Immature natural killer cell (primary cell): ENCODE data around the gene VWA7. TPM values are rescaled to one million over a fixed set of nuclear protein-coding genes. Genes with fewer than 3 reads are reported as not detected.

Source experiments
- DNase-seq, 3 donors: peaks; one replicate each; pipeline ENCODE4 v3.0.0; 2022; ENCODE audit warnings: mixed read lengths in 1 of 3
- H3K27ac Mint-ChIP-seq, 6 donors: one replicate each; pipeline ENCODE4 v1.8.0; 2020; ENCODE audit warnings: mixed read lengths in 6 of 6, mild to moderate bottlenecking in 5 of 6, inconsistent platforms in 4 of 6, moderate library complexity in 3 of 6
- H3K27me3 Mint-ChIP-seq, 3 donors: one replicate each; pipeline ENCODE4 v1.8.0; 2020 to 2021; ENCODE audit warnings: low read depth in 3 of 3, mild to moderate bottlenecking in 3 of 3, mixed read lengths in 3 of 3, moderate library complexity in 3 of 3, inconsistent platforms in 1 of 3
- H3K36me3 Mint-ChIP-seq, 3 donors: one replicate each; pipeline ENCODE4 v1.8.0; 2020; ENCODE audit warnings: mixed read lengths in 3 of 3, inconsistent platforms in 2 of 3, mild to moderate bottlenecking in 2 of 3
- H3K4me1 Mint-ChIP-seq, 2 donors: one replicate each; pipeline ENCODE4 v1.8.0; 2020; ENCODE audit warnings: inconsistent platforms in 2 of 2, mild to moderate bottlenecking in 2 of 2, mixed read lengths in 2 of 2, moderate library complexity in 1 of 2
- H3K4me3 Mint-ChIP-seq, 5 donors: one replicate each; pipeline ENCODE4 v1.8.0; 2020; ENCODE audit warnings: mild to moderate bottlenecking in 5 of 5, mixed read lengths in 5 of 5, inconsistent platforms in 3 of 5, moderate library complexity in 3 of 5
- H3K9me3 Mint-ChIP-seq, 6 donors: one replicate each; pipeline ENCODE4 v1.8.0; 2020; ENCODE audit warnings: mild to moderate bottlenecking in 6 of 6, mixed read lengths in 6 of 6, inconsistent platforms in 4 of 6, moderate library complexity in 3 of 6
- polyA plus RNA-seq, 3 donors: library from polyadenylated mRNA; unstranded; fragments of 300-500 nt; fragmentation: Illumina TruSeq; gene quantifications; one replicate each; pipeline ENCODE4 v1.2.3, GENCODE V29; 2021

The VWA7 gene
- polyA plus RNA-seq, 3 donors from 2014 or later, result 0.21 to 1.8 (median 0.93) TPM

- peaks cover 0 to 22% (median 10%) of the 10 kb centered on the region in 3 donors for H3K36me3 Mint-ChIP-seq
- H3K4me3 Mint-ChIP-seq, result no peak overlapping the region
- peaks cover 55 to 63% of the 10 kb centered on the region in 2 donors for H3K4me1 Mint-ChIP-seq
Observed at GRCh38 chr6:31725502-31726350, 51.4 kb downstream of the VWA7 start.

GRCh38 chr6:31723980-31724691, 53.0 kb downstream of the VWA7 start:
- DNase-seq, result no peak
- Mint-ChIP-seq H3K27ac (peak overlapping the region in 1 of 6 donors; percentile 62), H3K27me3 (peaks cover 0 to 4% (median 2%) of the 10 kb centered on the region in 3 donors), H3K9me3 (no peaks in the 10 kb centered on the region), H3K4me3 (peak overlapping the region in 2 of 5 donors; percentile 60 to 71), H3K36me3 (peaks cover 0 to 15% (median 10%) of the 10 kb centered on the region in 3 donors), H3K4me1 (peaks cover 42 to 49% of the 10 kb centered on the region in 2 donors)

More at GRCh38 chr6:31725502-31726350, 51.4 kb downstream of the VWA7 start:
- no peak for DNase-seq
- Mint-ChIP-seq H3K27ac (peak overlapping the region in 3 of 6 donors; percentile 4 to 66 (median 47)), H3K27me3 (peaks cover 0 to 6% (median 2%) of the 10 kb centered on the region in 3 donors), H3K9me3 (no peaks in the 10 kb centered on the region)

- Mint-ChIP-seq H3K27me3 (peaks cover 2 to 4% (median 4%) of the 10 kb centered on the region in 3 donors), H3K4me1 (peaks cover 34 to 42% of the 10 kb centered on the region in 2 donors), H3K27ac (peak within 1 kb of the TSS in 5 of 6 donors; percentile 62 to 84 (median 65)), H3K36me3 (peaks cover 0 to 15% (median 10%) of the 10 kb centered on the region in 3 donors), H3K4me3 (peak within 1 kb of the TSS in 4 of 5 donors; percentile 63 to 76 (median 70)), H3K9me3 (no peaks in the 10 kb centered on the region)
- peak in 1 of 3 donors; percentile 18 for DNase-seq
Observed at GRCh38 chr6:31723245-31723979, 53.7 kb downstream of the VWA7 start, which contains the start of gene MPIG6B. MPIG6B (plus strand) TSS chr6:31723373; CDS start chr6:31723384, 11 bp downstream.

GRCh38 chr6:31722173-31722572, 55.0 kb downstream of the VWA7 start:
- Mint-ChIP-seq H3K4me3 (no peak overlapping the region), H3K4me1 (peaks cover 25 to 30% of the 10 kb centered on the region in 2 donors), H3K27ac (no peak overlapping the region), H3K9me3 (no peaks in the 10 kb centered on the region), H3K27me3 (peaks cover 2 to 4% (median 3%) of the 10 kb centered on the region in 3 donors), H3K36me3 (peaks cover 0 to 15% (median 10%) of the 10 kb centered on the region in 3 donors)
- DNase-seq, result no peak

- H3K9me3 Mint-ChIP-seq, result no peaks in the 10 kb centered on the region
- peaks cover 2 to 4% (median 3%) of the 10 kb centered on the region in 3 donors for H3K27me3 Mint-ChIP-seq
- H3K4me1 Mint-ChIP-seq, result peaks cover 18 to 24% of the 10 kb centered on the region in 2 donors
- peaks cover 0 to 9% (median 4%) of the 10 kb centered on the region in 3 donors for H3K36me3 Mint-ChIP-seq
- no peak for DNase-seq
- H3K4me3 Mint-ChIP-seq, result no peak within 1 kb of the TSS
- H3K27ac Mint-ChIP-seq, result peak within 1 kb of the TSS in 2 of 6 donors; percentile 34 to 41
Observed at GRCh38 chr6:31721351-31722020, 55.6 kb downstream of the VWA7 start, which contains the start of gene LY6G6C. LY6G6C (minus strand) TSS chr6:31721746; CDS start chr6:31721679, 67 bp downstream.

- Mint-ChIP-seq H3K27ac (peak overlapping the region in 3 of 6 donors; percentile 2 to 86 (median 81)), H3K36me3 (no peaks in the 10 kb centered on the region), H3K27me3 (peaks cover 3 to 4% (median 3%) of the 10 kb centered on the region in 3 donors), H3K9me3 (no peaks in the 10 kb centered on the region), H3K4me1 (peaks cover 11 to 14% of the 10 kb centered on the region in 2 donors), H3K4me3 (no peak overlapping the region)
- no peak for DNase-seq
Observed at GRCh38 chr6:31720196-31720770, 56.8 kb downstream of the VWA7 start.

DNA sequence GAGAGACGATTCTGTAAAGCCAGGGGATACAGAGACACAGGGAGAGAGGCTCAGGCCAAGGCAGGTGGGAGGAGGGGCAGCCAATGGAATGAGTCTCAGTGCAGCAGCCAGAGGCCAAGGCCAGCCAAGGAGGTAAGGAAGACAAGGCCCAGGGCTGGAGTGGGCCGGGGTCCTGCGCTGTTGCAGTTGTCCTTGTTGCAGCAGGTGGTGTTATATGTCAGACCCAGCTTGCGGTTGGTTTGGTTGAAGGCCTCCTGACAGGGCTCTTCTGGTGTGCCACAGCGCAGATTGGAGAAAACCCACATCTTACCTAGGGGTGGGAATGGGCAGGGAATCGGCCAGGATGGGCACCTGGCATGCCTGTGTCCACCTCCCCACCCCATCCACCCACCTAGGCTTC, 58.1 kb downstream of the VWA7 start:
- Mint-ChIP-seq H3K9me3 (no peaks in the 10 kb centered on the region), H3K4me1 (peaks cover 8 to 10% of the 10 kb centered on the region in 2 donors), H3K27ac (no peak overlapping the region), H3K4me3 (no peak overlapping the region), H3K36me3 (no peaks in the 10 kb centered on the region), H3K27me3 (peaks cover 2 to 3% (median 3%) of the 10 kb centered on the region in 3 donors)
- DNase-seq, result no peak

DNA sequence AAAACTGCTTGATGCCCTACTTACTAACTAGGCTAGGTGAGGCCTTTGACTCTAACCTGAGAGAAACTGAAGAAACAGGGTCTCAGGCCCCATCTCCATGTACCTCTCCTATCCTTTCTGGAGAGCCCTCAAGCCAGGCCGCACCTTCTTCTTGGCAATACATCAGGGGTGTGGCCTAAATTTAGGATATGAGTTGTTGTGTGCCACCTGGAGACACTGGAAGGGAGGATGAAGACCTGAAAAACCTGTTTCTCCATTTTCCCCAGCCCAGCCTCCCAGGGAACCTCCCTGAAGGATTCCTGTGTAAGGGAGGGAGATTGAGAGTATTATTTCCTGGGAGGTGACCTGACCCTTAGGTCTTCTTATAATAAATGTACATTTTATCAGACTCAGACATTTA, 58.9 kb downstream of the VWA7 start:
- Mint-ChIP-seq H3K4me1 (peaks cover 3 to 5% of the 10 kb centered on the region in 2 donors), H3K36me3 (no peaks in the 10 kb centered on the region), H3K27ac (peak overlapping the region in 1 of 6 donors; percentile 40)

GRCh38 chr6:31717499-31718222, 59.5 kb downstream of the VWA7 start:
- Mint-ChIP-seq H3K4me3 (no peak overlapping the region), H3K4me1 (peaks cover 0 to 4% of the 10 kb centered on the region in 2 donors), H3K36me3 (no peaks in the 10 kb centered on the region), H3K27ac (no peak overlapping the region), H3K27me3 (peaks cover 2 to 3% (median 3%) of the 10 kb centered on the region in 3 donors), H3K9me3 (no peaks in the 10 kb centered on the region)
- no peak for DNase-seq

More for the DNA sequence above, 58.9 kb downstream of the VWA7 start:
- Mint-ChIP-seq H3K27me3 (peaks cover 2 to 3% (median 3%) of the 10 kb centered on the region in 3 donors), H3K9me3 (no peaks in the 10 kb centered on the region), H3K4me3 (no peak overlapping the region)
- no peak for DNase-seq
